HG02840 (cell line): ENCODE data around the gene MYT1.

Source experiments
- ATAC-seq: cut with Tn5 transposase; IDR thresholded peaks from one replicate; pipeline ENCODE4 v1.9.1; 2021; ENCODE audit warnings: mild to moderate bottlenecking, moderate library complexity, moderate number of reproducible peaks; ENCODE audit not compliant: unreplicated experiment, low FRiP score

Gene MYT1

GRCh38 chr20:64242003-64242796, 77.9 kb downstream of the MYT1 start:
- no peak for ATAC-seq

GRCh38 chr20:64242797-64243475, 78.7 kb downstream of the MYT1 start:
- ATAC-seq, result no peak

- no peak for ATAC-seq
Observed at GRCh38 chr20:64244281-64244805, 80.1 kb downstream of the MYT1 start.

- ATAC-seq, result no peak
Observed at GRCh38 chr20:64244870-64245603, 80.8 kb downstream of the MYT1 start.

GRCh38 chr20:64245746-64246595, 81.7 kb downstream of the MYT1 start:
- no peak for ATAC-seq

- ATAC-seq, result no peak
Observed at GRCh38 chr20:64246616-64247306, 82.5 kb downstream of the MYT1 start.

- no peak for ATAC-seq
Observed at GRCh38 chr20:64247307-64247618, 83.0 kb downstream of the MYT1 start.

GRCh38 chr20:64247970-64248841, 84.0 kb downstream of the MYT1 start:
- no peak for ATAC-seq

GRCh38 chr20:64250027-64250426, 85.8 kb downstream of the MYT1 start:
- no peak for ATAC-seq

GRCh38 chr20:64253000-64253383, 88.7 kb downstream of the MYT1 start:
- ATAC-seq, result no peak

GRCh38 chr20:64253443-64253842, 89.2 kb downstream of the MYT1 start:
- ATAC-seq, result no peak

- no peak for ATAC-seq
Observed at GRCh38 chr20:64254156-64254555, 89.9 kb downstream of the MYT1 start.

GRCh38 chr20:64254571-64255360, 90.5 kb downstream of the MYT1 start:
- no peak for ATAC-seq

GRCh38 chr20:64255361-64256281, 91.4 kb downstream of the MYT1 start, which contains the start of gene PCMTD2:
Gene PCMTD2, plus strand, starts transcription at chr20:64255748. Its CDS starts 4,218 bp downstream, at chr20:64259966.
- ATAC-seq, result peak; percentile 77

- ATAC-seq, result no peak
Observed at GRCh38 chr20:64256282-64256935, 92.2 kb downstream of the MYT1 start.

- no peak for ATAC-seq
Observed at GRCh38 chr20:64257107-64257757, 93.0 kb downstream of the MYT1 start.
